HG03108 (cell line): ENCODE results near the gene CENPP.

Experiments
- ATAC-seq: cut with Tn5 transposase; IDR thresholded peaks from one replicate; pipeline ENCODE4 v1.9.1; 2021; ENCODE audit warnings: moderate library complexity; ENCODE audit not compliant: unreplicated experiment

Gene CENPP

DNA sequence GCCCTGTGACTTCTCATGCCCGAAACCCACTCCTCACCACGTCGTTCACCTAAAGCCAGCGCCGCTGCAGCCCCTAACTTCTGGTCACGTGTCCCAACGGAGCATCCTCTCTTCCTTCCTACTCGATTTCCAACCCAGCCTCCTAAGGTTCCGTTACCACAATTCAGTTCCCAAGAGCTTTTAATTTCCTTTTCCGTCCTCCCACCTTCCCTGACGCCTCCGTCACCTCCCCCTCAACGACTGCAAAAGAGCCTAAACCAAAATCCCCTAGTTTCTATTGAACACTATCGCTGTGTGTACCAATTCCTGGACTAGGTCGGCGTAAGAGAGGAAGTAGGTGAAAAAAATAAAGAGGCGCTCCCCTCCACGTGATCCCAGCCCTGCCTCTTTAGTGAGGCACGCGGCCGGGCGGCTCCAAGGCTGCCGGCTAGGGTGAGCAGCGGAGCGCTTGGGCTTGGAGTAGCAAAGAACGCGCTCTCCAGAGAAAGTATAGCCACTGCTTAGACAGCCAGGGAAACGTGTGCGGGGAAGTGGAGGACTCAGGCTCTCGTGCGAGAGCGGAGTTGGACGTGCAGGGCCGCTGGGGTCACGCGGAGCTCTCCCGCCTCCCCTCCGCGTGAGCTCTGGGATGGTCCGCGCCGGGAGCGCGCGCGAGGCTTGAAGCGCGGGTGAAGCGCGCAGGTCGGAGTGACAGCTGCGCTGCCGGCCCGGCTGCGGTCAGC is at the start of gene CENPP, which contains the start of gene NOL8:
Gene CENPP (plus strand): TSS at position 685 of the 722 bp plus-strand sequence.
Gene NOL8 (minus strand): TSS at position 82 of the 722 bp plus-strand sequence. CDS start 1,189 bp downstream, outside the sequence.
- peak; percentile 93 for ATAC-seq

GRCh38 chr9:92276331-92277032 is 49.3 kb upstream of the CENPP start:
- ATAC-seq = no peak

- ATAC-seq = no peak
Observed at GRCh38 chr9:92278110-92278509, 47.6 kb upstream of the CENPP start.

- no peak for ATAC-seq
Observed at GRCh38 chr9:92279302-92279701, 46.5 kb upstream of the CENPP start.

- no peak for ATAC-seq
Observed at GRCh38 chr9:92289708-92290390, 35.9 kb upstream of the CENPP start.

DNA sequence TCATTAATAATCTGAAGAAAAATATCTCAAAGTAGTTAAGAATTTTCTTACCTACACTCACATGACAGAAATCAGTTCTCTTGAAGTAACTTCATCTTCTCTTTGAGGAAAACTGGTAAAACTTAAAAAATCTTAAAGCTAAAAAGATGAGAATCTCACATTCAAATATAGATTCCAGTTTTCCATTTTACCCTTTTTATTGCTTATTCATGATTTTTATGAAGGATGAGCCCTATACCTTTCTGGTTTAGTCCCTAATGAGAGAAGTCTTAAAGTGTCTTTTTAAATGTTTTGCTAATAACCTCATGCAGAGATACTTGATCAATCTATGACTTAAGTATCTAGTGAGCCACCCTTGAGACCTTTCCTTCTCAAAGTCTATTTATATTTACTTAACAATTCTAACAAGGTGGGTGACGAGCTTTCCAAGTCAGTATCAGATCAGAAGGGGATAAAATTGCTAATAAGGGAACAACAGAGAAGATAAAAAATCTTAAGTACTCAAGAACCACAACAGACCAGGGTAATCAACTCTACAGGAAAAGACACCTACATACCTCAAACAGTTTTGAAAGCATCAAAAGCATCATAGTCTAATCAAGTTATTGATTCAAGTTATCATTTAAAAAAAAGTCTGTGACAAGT is 34.8 kb upstream of the CENPP start:
- no peak for ATAC-seq

GRCh38 chr9:92291577-92291976 is 34.2 kb upstream of the CENPP start:
- no peak for ATAC-seq

GRCh38 chr9:92292338-92293074 is 33.2 kb upstream of the CENPP start:
- no peak for ATAC-seq

DNA sequence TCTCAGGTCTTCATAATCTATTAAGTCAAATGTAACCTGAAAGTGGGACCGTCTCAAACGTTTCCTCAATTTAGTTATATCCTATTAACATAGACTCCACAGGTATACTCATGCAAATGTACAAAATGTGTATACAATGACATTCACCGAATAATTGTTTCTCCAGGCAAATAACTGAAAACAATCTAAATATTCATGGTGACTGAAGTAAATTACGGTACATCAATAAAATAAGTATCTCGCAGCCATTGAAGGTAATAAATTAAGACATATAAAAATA is 32.7 kb upstream of the CENPP start:
- ATAC-seq = no peak

DNA sequence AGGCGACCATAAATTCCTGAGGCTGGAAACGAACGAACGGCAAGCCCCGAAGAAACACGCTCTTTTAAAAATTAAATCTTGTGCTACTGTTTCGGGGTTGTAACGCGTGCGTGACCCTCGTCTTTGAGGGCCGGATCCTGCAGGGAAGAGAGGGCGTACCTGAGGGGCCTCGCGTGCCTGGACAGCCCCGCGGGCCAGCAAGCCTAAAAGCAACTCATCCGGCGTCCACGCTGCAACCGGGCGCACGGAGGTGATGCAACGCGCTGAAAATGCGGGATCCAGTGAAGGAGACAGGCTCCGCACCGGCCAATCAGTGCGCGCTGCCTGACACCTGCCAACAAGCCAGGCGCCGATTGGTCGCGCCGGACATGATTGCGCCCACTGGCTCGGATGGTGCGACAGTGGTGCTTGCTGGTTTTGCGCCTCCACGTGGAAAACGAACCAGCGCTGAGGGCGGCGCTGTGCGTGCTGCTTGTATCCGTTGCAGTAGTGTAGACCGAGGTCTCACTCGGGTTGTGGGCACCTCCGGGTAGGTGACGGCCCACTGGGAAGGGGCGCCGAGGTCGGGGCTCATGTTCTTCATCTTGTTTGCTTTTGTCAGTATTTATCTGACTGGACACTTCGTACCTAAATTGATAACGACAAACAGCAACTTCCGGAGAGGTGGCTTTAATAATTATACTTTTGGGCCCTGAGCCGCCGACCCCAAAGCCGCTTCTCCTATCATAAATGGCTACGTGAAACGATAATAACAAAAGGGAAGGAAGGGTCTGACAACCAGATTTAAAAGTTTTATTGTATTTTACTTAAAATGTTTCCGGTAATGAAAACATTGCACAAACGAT is 32.1 kb upstream of the CENPP start, which contains the start of gene IARS1:
Gene IARS1 (minus strand): TSS at position 246 of the 845 bp plus-strand sequence. CDS start 4,278 bp downstream, outside the sequence.
- ATAC-seq = peak; percentile 95

DNA sequence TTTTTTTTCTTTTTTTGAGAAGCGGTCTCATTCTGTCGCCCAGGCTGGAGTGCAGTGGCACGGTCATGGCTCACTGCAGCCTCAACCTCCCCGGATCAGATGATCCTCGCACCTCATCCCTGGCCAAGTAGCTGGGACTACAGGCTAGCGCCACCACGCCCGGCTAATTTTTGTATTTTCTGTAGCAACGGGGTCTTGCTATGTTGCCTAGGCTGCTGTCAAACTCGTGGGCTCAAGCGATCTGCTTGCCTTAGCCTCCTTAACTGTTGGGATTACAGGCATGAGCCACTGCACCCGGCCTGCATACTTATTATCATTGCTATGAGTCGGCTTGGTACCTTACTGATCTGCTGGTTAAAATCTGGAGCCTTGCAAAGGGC is 31.5 kb upstream of the CENPP start:
- ATAC-seq = no peak

DNA sequence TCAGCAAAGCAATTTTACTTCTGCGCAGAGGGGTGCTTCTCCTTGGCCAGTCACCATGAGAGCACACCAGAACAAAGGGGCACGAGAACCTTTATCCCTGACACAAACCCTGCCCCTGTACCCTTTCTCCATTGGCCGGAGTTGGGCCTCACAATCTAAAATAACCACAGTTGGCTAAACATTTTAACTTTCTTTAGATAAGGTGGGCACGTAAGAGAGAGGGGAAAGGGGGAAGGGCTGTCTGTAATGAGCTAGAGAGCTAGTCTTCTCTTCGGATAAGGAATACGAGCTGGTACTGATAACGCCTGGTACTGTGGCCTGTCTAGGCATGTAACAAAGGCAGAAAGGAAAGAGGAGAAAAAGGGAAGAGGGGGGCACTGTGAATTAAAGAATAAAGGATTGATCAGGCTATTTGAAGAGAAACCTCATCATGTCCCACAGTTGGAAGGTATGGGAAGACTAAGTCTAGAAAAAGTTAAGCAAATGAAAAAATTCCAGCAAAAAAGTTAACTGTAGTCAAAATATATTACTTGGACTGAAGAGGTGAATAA is 30.4 kb upstream of the CENPP start:
- ATAC-seq = no peak

- no peak for ATAC-seq
Observed at GRCh38 chr9:92295827-92296258, 29.9 kb upstream of the CENPP start.

- no peak for ATAC-seq
Observed at GRCh38 chr9:92297611-92298010, 28.1 kb upstream of the CENPP start.

DNA sequence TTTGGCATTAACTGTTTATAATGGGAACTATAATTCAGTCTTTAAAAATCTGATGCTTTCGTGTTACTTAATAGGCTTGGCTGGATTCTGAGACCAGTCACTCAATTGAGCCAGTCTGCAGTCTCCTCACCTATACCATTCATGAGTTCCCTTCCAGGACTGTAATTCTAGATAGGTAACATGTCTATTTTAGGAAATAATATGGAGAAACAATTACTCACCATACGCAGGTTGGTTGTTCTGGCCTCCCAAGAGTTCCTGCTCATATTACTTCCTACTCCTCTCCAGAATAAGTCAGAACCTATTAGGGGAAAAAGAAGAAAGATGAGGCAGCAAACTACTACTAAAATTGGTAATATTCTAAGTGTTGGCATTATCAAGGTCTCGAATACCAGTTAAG is 27.7 kb upstream of the CENPP start:
- ATAC-seq = no peak

- no peak for ATAC-seq
Observed at GRCh38 chr9:92299116-92299515, 26.6 kb upstream of the CENPP start.

- no peak for ATAC-seq
Observed at GRCh38 chr9:92300936-92301335, 24.8 kb upstream of the CENPP start.

DNA sequence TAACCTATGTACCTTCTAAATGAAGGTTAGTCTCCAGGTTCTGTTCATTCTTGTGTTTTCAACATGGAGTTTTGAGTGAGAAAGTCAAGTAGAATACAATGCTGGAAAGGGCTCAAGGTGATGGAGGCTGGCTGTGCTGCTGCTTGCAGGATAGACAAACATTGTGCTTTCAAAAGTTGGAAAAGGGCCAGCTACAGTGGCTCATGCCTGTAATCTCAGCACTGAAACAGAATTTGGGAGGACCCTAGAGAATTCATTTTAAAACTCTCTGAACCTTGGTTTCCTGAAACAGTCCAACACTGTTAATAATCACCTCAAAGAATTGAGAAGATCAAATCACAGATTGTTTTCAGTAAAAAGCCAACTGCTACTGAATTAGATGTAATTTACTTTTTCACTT is 16.9 kb upstream of the CENPP start:
- ATAC-seq = peak; percentile 62

DNA sequence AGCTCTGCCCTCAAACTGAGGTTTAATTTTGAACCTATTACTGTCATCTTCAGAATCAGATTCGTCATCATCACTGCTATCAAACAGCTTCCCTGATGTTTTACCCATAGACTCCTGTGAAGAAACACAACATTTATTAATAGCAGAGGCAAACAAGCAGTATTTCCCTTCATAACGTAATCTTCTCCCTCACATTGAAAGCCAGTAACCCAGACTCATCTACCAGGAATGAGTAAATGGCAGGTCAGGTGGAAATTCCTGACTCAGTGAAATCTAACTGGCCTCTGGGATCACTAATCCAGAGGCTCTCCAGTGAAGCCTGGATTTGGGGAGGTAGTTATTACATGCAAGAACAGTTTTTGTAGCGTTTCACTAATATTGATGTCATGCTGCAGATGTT is 15.2 kb upstream of the CENPP start:
- ATAC-seq = no peak
